ENCODE data around the gene ZNF641. TPM values are rescaled to one million over a fixed set of nuclear protein-coding genes. Genes with fewer than 3 reads are reported as not detected.

ZNF641 gene
- total RNA-seq, 4 donors from 2014 or later = 17.5 to 35.5 (median 20.5) TPM

DNA sequence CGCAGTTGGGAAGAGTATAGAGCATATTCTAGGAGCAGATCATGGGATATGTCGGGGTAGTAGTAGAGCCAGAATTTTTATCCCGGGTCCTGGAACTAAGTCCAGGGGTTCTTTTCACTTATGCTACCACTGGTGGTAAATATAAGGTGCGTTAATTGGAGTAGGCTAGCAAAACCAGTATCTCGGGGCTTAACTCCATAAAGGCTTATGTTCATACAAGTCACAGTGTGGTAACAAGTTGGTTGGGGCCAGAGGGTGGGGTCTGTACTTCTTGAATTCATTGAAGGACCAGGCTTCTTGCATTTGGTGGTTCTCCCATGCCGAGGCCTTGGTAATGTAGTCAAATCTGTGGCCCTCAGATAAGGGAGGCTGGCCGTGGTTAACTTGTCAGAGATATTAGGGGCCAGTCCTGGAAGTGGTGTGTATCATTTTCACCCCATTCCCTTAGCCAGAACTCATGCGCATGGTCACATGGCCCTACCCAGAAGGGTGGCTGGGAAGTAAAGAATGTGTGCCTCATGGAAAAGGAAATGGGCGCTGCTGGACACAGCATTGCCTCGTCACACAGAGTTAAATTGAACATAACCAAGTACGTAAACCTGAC, 1.5 kb upstream of the ZNF641 start:
- TF ChIP-seq, protein P1, sequence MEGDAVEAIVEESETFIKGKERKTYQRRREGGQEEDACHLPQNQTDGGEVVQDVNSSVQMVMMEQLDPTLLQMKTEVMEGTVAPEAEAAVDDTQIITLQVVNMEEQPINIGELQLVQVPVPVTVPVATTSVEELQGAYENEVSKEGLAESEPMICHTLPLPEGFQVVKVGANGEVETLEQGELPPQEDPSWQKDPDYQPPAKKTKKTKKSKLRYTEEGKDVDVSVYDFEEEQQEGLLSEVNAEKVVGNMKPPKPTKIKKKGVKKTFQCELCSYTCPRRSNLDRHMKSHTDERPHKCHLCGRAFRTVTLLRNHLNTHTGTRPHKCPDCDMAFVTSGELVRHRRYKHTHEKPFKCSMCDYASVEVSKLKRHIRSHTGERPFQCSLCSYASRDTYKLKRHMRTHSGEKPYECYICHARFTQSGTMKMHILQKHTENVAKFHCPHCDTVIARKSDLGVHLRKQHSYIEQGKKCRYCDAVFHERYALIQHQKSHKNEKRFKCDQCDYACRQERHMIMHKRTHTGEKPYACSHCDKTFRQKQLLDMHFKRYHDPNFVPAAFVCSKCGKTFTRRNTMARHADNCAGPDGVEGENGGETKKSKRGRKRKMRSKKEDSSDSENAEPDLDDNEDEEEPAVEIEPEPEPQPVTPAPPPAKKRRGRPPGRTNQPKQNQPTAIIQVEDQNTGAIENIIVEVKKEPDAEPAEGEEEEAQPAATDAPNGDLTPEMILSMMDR (IDR thresholded peaks at IDR 0.05) = no peak
- DNase-seq (ENCODE audit: low spot score) = no peak
- no peak for ATAC-seq (ENCODE audit: low FRiP score)

DNA sequence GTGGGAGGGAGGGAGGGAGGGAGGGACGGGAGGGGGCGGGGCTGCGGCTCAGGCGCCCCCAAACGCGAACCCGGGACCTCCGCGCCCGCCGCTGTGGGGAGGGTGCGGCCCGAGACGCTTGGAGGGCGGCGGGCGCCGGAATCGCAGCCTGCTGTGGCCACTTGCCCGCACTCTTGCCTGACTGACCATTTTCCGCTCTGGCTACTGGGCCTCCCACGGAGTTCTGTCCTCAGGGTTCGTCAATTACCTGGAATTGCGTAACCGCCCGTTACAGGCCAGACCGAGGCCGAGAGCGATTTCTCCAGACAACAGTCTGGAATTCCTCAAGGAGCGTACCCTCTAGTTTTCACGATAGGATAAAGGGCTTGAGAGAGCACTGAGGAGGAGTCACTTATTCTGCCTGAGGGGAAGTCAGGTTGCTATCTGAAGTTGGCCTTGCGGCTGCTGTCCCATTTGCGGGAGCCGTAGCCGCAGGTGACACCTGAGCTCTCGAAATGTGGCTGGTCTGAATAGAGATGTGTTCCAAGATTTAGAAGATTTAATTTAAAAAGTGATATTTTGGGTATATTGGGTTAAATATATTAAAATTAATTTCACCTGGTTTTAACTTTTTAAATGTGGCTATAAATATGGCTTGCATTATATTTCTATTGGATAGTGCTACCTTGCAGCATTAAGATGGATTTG, 446 bp upstream of the ZNF641 start:
- peak; percentile 89 for ATAC-seq (ENCODE audit: low FRiP score)
- peak; percentile 45 for DNase-seq (ENCODE audit: low spot score)
- TF ChIP-seq, protein P1 (IDR thresholded peaks at IDR 0.05) = no peak

DNA sequence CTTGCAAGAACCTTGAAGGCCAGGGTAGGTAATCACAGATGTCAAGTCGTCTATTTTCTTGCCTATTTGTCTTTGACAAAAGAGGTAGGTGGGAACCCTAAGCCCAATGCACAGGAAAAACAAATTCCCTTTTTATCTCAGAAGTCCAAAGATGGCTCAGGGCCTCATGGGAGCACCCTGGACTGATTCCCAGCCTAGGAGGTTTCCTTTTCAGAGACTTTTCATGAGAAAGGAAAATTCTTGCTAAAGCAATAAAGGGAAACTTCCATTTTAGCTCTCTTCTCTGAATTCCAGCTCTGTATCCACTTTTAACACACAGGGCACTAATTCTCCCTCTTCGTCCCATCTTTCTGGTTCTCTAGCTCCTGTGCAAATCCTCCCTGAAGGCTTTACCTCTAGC, 1.2 kb downstream of the ZNF641 start:
- DNase-seq (ENCODE audit: low spot score) (no peak), ATAC-seq (ENCODE audit: low FRiP score) (no peak)
- TF ChIP-seq, protein P1 (IDR thresholded peaks at IDR 0.05) = no peak

DNA sequence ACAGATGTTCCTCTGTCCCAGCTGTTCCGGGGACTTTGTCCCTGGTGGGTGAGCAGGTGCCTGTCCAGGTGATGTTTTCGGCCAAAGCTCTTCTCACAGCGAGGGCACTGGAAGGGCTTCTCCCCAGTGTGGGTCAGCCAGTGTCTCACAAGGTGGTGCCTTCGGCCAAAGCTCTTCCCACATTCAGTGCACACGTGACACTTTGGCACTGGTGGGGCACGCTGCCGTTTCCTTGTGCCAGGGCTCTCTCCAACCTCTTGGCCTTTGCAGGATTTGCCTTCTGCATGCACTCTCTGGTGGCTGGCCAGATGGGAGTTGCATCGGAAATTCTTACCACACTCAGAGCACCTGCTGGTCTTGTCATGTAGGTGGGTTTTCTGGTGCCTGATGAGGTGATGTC, 7.7 kb downstream of the ZNF641 start:
- no peak for ATAC-seq (ENCODE audit: low FRiP score)
- TF ChIP-seq, protein P1 (IDR thresholded peaks at IDR 0.05) = no peak
- DNase-seq (ENCODE audit: low spot score) = no peak

DNA sequence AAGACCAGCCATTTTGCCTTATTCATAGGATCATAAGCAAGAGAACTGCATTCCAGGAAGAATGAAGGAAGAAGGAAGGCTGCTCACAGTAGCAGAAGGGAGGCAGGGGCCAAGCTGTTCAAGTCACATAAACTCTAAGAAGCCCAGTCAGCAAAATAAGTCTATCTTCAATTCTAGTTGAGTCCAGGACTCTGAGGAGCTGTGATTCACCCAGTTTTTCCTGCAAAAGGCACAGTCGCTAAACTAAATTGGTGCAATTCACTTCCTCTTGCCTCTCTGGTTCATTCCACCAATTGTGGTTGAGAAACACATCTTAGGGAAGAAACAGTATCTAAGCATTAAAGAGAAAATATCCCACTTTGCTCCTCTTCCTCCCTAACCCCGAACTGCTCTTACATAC, 9.8 kb downstream of the ZNF641 start:
- TF ChIP-seq, protein P1 (IDR thresholded peaks at IDR 0.05) = no peak
- DNase-seq (ENCODE audit: low spot score) (no peak), ATAC-seq (ENCODE audit: low FRiP score) (no peak)

DNA sequence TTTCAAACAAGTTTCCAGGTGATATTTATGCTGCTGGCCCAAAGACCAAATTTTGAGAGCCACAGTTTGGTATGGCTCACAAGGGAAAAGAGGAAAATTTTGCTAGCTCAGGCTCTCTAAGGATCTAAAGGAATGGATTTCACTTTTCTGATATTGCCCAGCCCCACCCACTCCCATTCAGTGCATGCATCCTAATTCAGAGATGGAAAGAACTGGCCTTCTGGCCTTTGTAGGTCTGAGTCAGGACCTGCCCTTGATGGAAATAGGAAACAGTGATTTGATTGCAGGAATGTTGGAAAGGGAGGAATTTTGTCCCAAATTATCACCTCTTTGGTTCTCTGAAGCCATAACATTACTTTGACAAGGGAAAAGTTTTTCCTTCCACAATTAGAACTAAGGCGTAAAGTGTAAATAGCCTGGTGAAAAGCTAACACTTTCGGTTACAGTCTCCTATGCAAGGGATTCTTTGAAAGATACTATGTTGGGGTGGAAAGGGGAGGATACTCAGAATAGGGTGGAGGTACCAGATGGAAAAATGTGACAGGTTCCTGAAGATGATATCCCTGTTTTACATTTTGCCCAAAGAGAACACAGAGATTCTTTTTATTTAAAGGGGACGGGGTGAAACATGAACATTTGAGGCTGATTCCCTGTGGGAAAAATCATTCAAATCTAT, 11.1 kb downstream of the ZNF641 start:
- TF ChIP-seq, protein P1 (IDR thresholded peaks at IDR 0.05) = no peak
- no peak for DNase-seq (ENCODE audit: low spot score)
- ATAC-seq (ENCODE audit: low FRiP score) = no peak
